Left lung (tissue), 10 donors: ENCODE data around the gene CD300LG. TPM values are rescaled to one million over a fixed set of nuclear protein-coding genes. Genes with fewer than 3 reads are reported as not detected.

Experiments used
- ATAC-seq: fragments of 200-7000 bp; cut with Tn5 transposase; one replicate; pipeline ENCODE4 v1.9.1; 2020; ENCODE audit warnings: moderate library complexity
- DNase-seq, 4 donors: peaks; one replicate each; pipeline ENCODE4 v3.0.0-alpha.2; 2013 to 2020
- H3K27ac ChIP-seq, 2 donors: fragments of 200-600 bp; sonication (generic) in 1 of 2; one replicate each; pipeline versions ENCODE4 v1.5.0 to v1.8.0; 2020 to 2021
- H3K27me3 ChIP-seq, 2 donors: fragments of 200-600 bp; sonication (generic) in 1 of 2; one replicate each; pipeline versions ENCODE4 v1.5.0 to v1.8.0; 2020 to 2021
- H3K36me3 ChIP-seq, 2 donors: fragments of 200-600 bp; sonication (generic) in 1 of 2; one replicate each; pipeline versions ENCODE4 v1.5.0 to v1.8.0; 2020 to 2021
- H3K4me1 ChIP-seq, 2 donors: fragments of 200-600 bp; one replicate each; pipeline ENCODE4 v1.8.0; 2021
- H3K4me3 ChIP-seq, 2 donors: fragments of 200-600 bp; sonication (generic) in 1 of 2; one replicate each; pipeline versions ENCODE4 v1.5.0 to v1.8.0; 2020 to 2021; ENCODE audit warnings: mild to moderate bottlenecking in 1 of 2
- H3K9me3 ChIP-seq, 2 donors: fragments of 200-600 bp; sonication (generic) in 1 of 2; one replicate each; pipeline versions ENCODE4 v1.5.0 to v1.8.0; 2020 to 2021
- intact Hi-C, 2 donors: fragments of 100-400 bp; cut with DNase I; formaldehyde crosslinking; loops; one replicate each; pipeline versions ENCODE4 v1.11.2 to v1.14.2; 2022
- polyA plus RNA-seq, 6 donors: library from polyadenylated mRNA; unstranded; fragments of 120-200 nt; gene quantifications; one replicate each; pipeline ENCODE4 v1.2.1, GENCODE V29; 2013; ENCODE audit not compliant: insufficient read length in 6 of 6
- total RNA-seq, 2 donors: library from RNA; stranded (reverse); fragmentation: NEBNext Ultra II Directional; extraction: Animal tissue kit (Norgen Biotek cat#: 25700); gene quantifications; one replicate each; pipeline ENCODE4 v1.2.1, GENCODE V29; 2021
- TF ChIP-seq, protein P1 (sequence below), 2 donors: fragments of 200-600 bp; sonication (generic) in 1 of 2; IDR thresholded peaks; one replicate each; pipeline versions ENCODE4 v1.5.0 to v1.8.0; 2021; ENCODE audit warnings: antibody characterized with exemption in 2 of 2
- donor health status: DM: no; HTN: yes; CAD: no.
- donor health status: DM: no; HTN: no; CAD: no.

The CD300LG gene
- total and polyA plus RNA-seq, 8 donors = 0.53 to 7.1 (median 1.5) TPM

- ATAC-seq (no peak), DNase-seq (no peak)
- Histone ChIP-seq H3K36me3 (peaks cover 0 to 59% of the 10 kb centered on the region in 2 donors), H3K4me1 (peaks cover 5 to 8% of the 10 kb centered on the region in 2 donors), H3K4me3 (no peak overlapping the region), H3K9me3 (no peaks in the 10 kb centered on the region), H3K27ac (no peak overlapping the region), H3K27me3 (no peaks in the 10 kb centered on the region)
- intact Hi-C loops = no loop called here
- TF ChIP-seq, protein P1, sequence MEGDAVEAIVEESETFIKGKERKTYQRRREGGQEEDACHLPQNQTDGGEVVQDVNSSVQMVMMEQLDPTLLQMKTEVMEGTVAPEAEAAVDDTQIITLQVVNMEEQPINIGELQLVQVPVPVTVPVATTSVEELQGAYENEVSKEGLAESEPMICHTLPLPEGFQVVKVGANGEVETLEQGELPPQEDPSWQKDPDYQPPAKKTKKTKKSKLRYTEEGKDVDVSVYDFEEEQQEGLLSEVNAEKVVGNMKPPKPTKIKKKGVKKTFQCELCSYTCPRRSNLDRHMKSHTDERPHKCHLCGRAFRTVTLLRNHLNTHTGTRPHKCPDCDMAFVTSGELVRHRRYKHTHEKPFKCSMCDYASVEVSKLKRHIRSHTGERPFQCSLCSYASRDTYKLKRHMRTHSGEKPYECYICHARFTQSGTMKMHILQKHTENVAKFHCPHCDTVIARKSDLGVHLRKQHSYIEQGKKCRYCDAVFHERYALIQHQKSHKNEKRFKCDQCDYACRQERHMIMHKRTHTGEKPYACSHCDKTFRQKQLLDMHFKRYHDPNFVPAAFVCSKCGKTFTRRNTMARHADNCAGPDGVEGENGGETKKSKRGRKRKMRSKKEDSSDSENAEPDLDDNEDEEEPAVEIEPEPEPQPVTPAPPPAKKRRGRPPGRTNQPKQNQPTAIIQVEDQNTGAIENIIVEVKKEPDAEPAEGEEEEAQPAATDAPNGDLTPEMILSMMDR (IDR thresholded peaks at IDR 0.05) = no peak
Measured at GRCh38 chr17:43810823-43811222, 36.2 kb upstream of the CD300LG start.

DNA sequence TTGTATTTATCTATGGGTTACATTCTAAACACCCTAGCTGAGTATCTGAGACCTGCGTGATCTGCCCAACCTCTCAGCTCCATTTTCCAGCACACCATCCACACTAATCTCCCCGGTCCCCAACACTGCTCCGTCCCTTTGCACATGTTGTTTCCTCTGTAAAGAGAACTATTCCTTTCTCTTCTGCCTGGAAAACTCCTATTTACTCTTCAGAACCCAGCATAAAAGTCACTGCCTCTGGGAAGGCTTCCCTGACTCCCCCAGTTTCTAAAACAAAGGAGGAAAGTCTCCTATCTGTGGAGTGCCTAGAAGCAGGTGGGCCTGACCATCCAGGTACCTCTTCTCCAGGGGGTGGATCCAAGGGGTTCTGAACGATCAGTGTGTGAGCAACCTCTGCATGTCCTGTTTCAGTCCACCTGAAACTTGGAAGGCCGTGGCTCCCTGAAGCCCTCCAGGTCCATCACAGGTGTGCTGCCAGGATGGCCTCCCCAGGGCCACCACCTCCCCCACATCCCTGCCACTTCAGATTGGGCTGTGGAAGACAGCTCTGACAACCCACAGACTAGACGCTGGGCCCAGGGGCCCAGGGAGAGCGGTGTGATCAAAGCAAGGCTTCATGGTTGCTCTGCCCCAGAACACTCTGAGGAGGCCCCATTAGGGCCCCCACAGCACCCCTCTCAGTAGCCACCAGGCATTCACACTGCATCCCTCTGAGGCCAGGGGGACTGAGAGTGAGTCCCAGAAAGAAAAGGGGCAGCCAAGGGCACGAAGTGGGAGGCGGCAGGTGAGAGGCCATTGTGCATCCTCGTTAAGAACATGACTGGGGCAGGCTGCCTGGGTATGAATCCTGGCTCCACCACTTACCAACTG is 34.3 kb upstream of the CD300LG start:
- ATAC-seq (no peak), DNase-seq (no peak)
- no peaks in the 10 kb centered on the region for H3K9me3 ChIP-seq
- H3K4me1 ChIP-seq = peaks cover 5 to 8% of the 10 kb centered on the region in 2 donors
- intact Hi-C loops = no loop called here
- H3K4me3 ChIP-seq = no peak overlapping the region
- TF ChIP-seq, protein P1 (IDR thresholded peaks at IDR 0.05) = no peak
- H3K36me3 ChIP-seq = peaks cover 0 to 64% of the 10 kb centered on the region in 2 donors
- no peak overlapping the region for H3K27ac ChIP-seq
- H3K27me3 ChIP-seq = no peaks in the 10 kb centered on the region

- TF ChIP-seq, protein P1 (IDR thresholded peaks at IDR 0.05) = no peak
- Histone ChIP-seq H3K4me3 (no peak overlapping the region), H3K36me3 (peaks cover 0 to 64% of the 10 kb centered on the region in 2 donors), H3K27me3 (no peaks in the 10 kb centered on the region), H3K4me1 (peaks cover 5 to 8% of the 10 kb centered on the region in 2 donors), H3K27ac (no peak overlapping the region), H3K9me3 (no peaks in the 10 kb centered on the region)
- DNase-seq (no peak), ATAC-seq (no peak)
- intact Hi-C loops = no loop called here
Measured at GRCh38 chr17:43813386-43813785, 33.6 kb upstream of the CD300LG start.

- no peaks in the 10 kb centered on the region for H3K27me3 ChIP-seq
- peaks cover 0 to 70% of the 10 kb centered on the region in 2 donors for H3K36me3 ChIP-seq
- peaks cover 5 to 8% of the 10 kb centered on the region in 2 donors for H3K4me1 ChIP-seq
- no peak overlapping the region for H3K27ac ChIP-seq
- intact Hi-C loops = no loop called here
- H3K4me3 ChIP-seq = no peak overlapping the region
- TF ChIP-seq, protein P1 (IDR thresholded peaks at IDR 0.05) = no peak
- H3K9me3 ChIP-seq = no peaks in the 10 kb centered on the region
- ATAC-seq = no peak
- DNase-seq = no peak
Measured at GRCh38 chr17:43814026-43814425, 33.0 kb upstream of the CD300LG start.

- peaks cover 5 to 8% of the 10 kb centered on the region in 2 donors for H3K4me1 ChIP-seq
- H3K27me3 ChIP-seq = no peaks in the 10 kb centered on the region
- no peak overlapping the region for H3K4me3 ChIP-seq
- ATAC-seq (peak; percentile 64), DNase-seq (no peak)
- peaks cover 0 to 66% of the 10 kb centered on the region in 2 donors for H3K36me3 ChIP-seq
- H3K9me3 ChIP-seq = no peaks in the 10 kb centered on the region
- H3K27ac ChIP-seq = no peak overlapping the region
- intact Hi-C loops = no loop called here
- TF ChIP-seq, protein P1 (IDR thresholded peaks at IDR 0.05) = no peak
Measured at GRCh38 chr17:43814714-43815113, 32.3 kb upstream of the CD300LG start.
